ENCODE measurements around the gene CAMTA2. TPM values are rescaled to one million over a fixed set of nuclear protein-coding genes. Genes with fewer than 3 reads are reported as not detected.

The CAMTA2 gene
- total and polyA plus RNA-seq, 2 donors = 2.8 to 51.5 TPM

GRCh38 chr17:4972752-4973151 is 14.7 kb downstream of the CAMTA2 start:
- Histone ChIP-seq H3K4me3 (ENCODE audit: low read length in 2 of 2) (no peak overlapping the region), H3K27ac (ENCODE audit: low read depth in 1 of 2, low read length in 1 of 2) (no peak overlapping the region), H3K9me3 (ENCODE audit: control insufficient read depth in 2 of 2, insufficient read depth in 1 of 2, low read length in 1 of 2) (peaks cover 0 to 5% of the 10 kb centered on the region in 2 donors), H3K36me3 (ENCODE audit: control insufficient read depth in 2 of 2, insufficient read depth in 2 of 2, low read length in 1 of 2) (peaks cover 42 to 67% of the 10 kb centered on the region in 2 donors), H3K4me1 (ENCODE audit: control insufficient read depth in 2 of 2, insufficient read depth in 2 of 2, low read length in 2 of 2) (peaks cover 6 to 40% of the 10 kb centered on the region in 2 donors), H3K27me3 (ENCODE audit: control insufficient read depth in 2 of 2, insufficient read depth in 1 of 2, low read length in 1 of 2) (no peaks in the 10 kb centered on the region)
- DNase-seq (ENCODE audit: low read depth in 6 of 9, low spot score in 9 of 9) = no peak
- WGBS = 96% methylated on average over 12 of the region's 12 CpGs

- Histone ChIP-seq H3K4me3 (ENCODE audit: low read length in 2 of 2) (no peak overlapping the region), H3K4me1 (ENCODE audit: control insufficient read depth in 2 of 2, insufficient read depth in 2 of 2, low read length in 2 of 2) (peaks cover 6 to 40% of the 10 kb centered on the region in 2 donors), H3K36me3 (ENCODE audit: control insufficient read depth in 2 of 2, insufficient read depth in 2 of 2, low read length in 1 of 2) (peaks cover 38 to 62% of the 10 kb centered on the region in 2 donors), H3K9me3 (ENCODE audit: control insufficient read depth in 2 of 2, insufficient read depth in 1 of 2, low read length in 1 of 2) (peaks cover 0 to 5% of the 10 kb centered on the region in 2 donors), H3K27ac (ENCODE audit: low read depth in 1 of 2, low read length in 1 of 2) (no peak overlapping the region), H3K27me3 (ENCODE audit: control insufficient read depth in 2 of 2, insufficient read depth in 1 of 2, low read length in 1 of 2) (no peaks in the 10 kb centered on the region)
- WGBS = 97% methylated on average over 12 of the region's 12 CpGs
- DNase-seq (ENCODE audit: low read depth in 6 of 9, low spot score in 9 of 9) = no peak
These were observed 15.2 kb downstream of the CAMTA2 start for GRCh38 chr17:4972322-4972721.

GRCh38 chr17:4971826-4972225 is 15.6 kb downstream of the CAMTA2 start:
- H3K27ac ChIP-seq (ENCODE audit: low read depth in 1 of 2, low read length in 1 of 2) = no peak overlapping the region
- WGBS = 97% methylated on average over 6 of the region's 6 CpGs
- H3K4me1 ChIP-seq (ENCODE audit: control insufficient read depth in 2 of 2, insufficient read depth in 2 of 2, low read length in 2 of 2) = peaks cover 6 to 40% of the 10 kb centered on the region in 2 donors

GRCh38 chr17:4970273-4970672 is 17.2 kb downstream of the CAMTA2 start:
- Histone ChIP-seq H3K27me3 (ENCODE audit: control insufficient read depth in 2 of 2, insufficient read depth in 1 of 2, low read length in 1 of 2) (no peaks in the 10 kb centered on the region), H3K36me3 (ENCODE audit: control insufficient read depth in 2 of 2, insufficient read depth in 2 of 2, low read length in 1 of 2) (peaks cover 31 to 55% of the 10 kb centered on the region in 2 donors), H3K27ac (ENCODE audit: low read depth in 1 of 2, low read length in 1 of 2) (no peak overlapping the region), H3K4me3 (ENCODE audit: low read length in 2 of 2) (no peak overlapping the region), H3K4me1 (ENCODE audit: control insufficient read depth in 2 of 2, insufficient read depth in 2 of 2, low read length in 2 of 2) (peaks cover 11 to 41% of the 10 kb centered on the region in 2 donors), H3K9me3 (ENCODE audit: control insufficient read depth in 2 of 2, insufficient read depth in 1 of 2, low read length in 1 of 2) (peaks cover 0 to 5% of the 10 kb centered on the region in 2 donors)
- no peak for DNase-seq (ENCODE audit: low read depth in 6 of 9, low spot score in 9 of 9)
- WGBS = 97% methylated on average over 8 of the region's 8 CpGs

More at GRCh38 chr17:4971826-4972225, 15.6 kb downstream of the CAMTA2 start:
- H3K4me3 ChIP-seq (ENCODE audit: low read length in 2 of 2) = no peak overlapping the region
- H3K27me3 ChIP-seq (ENCODE audit: control insufficient read depth in 2 of 2, insufficient read depth in 1 of 2, low read length in 1 of 2) = no peaks in the 10 kb centered on the region
- H3K9me3 ChIP-seq (ENCODE audit: control insufficient read depth in 2 of 2, insufficient read depth in 1 of 2, low read length in 1 of 2) = peaks cover 0 to 5% of the 10 kb centered on the region in 2 donors
- DNase-seq (ENCODE audit: low read depth in 6 of 9, low spot score in 9 of 9) = no peak
- peaks cover 33 to 57% of the 10 kb centered on the region in 2 donors for H3K36me3 ChIP-seq (ENCODE audit: control insufficient read depth in 2 of 2, insufficient read depth in 2 of 2, low read length in 1 of 2)

- Histone ChIP-seq H3K4me3 (ENCODE audit: low read length in 2 of 2) (no peak overlapping the region), H3K27ac (ENCODE audit: low read depth in 1 of 2, low read length in 1 of 2) (peak overlapping the region in 1 of 2 donors; percentile 17), H3K9me3 (ENCODE audit: control insufficient read depth in 2 of 2, insufficient read depth in 1 of 2, low read length in 1 of 2) (peaks cover 0 to 5% of the 10 kb centered on the region in 2 donors), H3K4me1 (ENCODE audit: control insufficient read depth in 2 of 2, insufficient read depth in 2 of 2, low read length in 2 of 2) (peaks cover 11 to 35% of the 10 kb centered on the region in 2 donors), H3K36me3 (ENCODE audit: control insufficient read depth in 2 of 2, insufficient read depth in 2 of 2, low read length in 1 of 2) (peaks cover 31 to 51% of the 10 kb centered on the region in 2 donors), H3K27me3 (ENCODE audit: control insufficient read depth in 2 of 2, insufficient read depth in 1 of 2, low read length in 1 of 2) (no peaks in the 10 kb centered on the region)
- WGBS = 96% methylated on average over 16 of the region's 16 CpGs
- DNase-seq (ENCODE audit: low read depth in 6 of 9, low spot score in 9 of 9) = no peak
These were observed 17.8 kb downstream of the CAMTA2 start for GRCh38 chr17:4969551-4970173.

- Histone ChIP-seq H3K27me3 (ENCODE audit: control insufficient read depth in 2 of 2, insufficient read depth in 1 of 2, low read length in 1 of 2) (no peaks in the 10 kb centered on the region), H3K4me1 (ENCODE audit: control insufficient read depth in 2 of 2, insufficient read depth in 2 of 2, low read length in 2 of 2) (peaks cover 11 to 33% of the 10 kb centered on the region in 2 donors), H3K27ac (ENCODE audit: low read depth in 1 of 2, low read length in 1 of 2) (peak overlapping the region; percentile 47 to 97), H3K36me3 (ENCODE audit: control insufficient read depth in 2 of 2, insufficient read depth in 2 of 2, low read length in 1 of 2) (peaks cover 27 to 48% of the 10 kb centered on the region in 2 donors), H3K4me3 (ENCODE audit: low read length in 2 of 2) (peak overlapping the region in 1 of 2 donors; percentile 92), H3K9me3 (ENCODE audit: control insufficient read depth in 2 of 2, insufficient read depth in 1 of 2, low read length in 1 of 2) (peaks cover 0 to 5% of the 10 kb centered on the region in 2 donors)
- WGBS = 98% methylated on average over 15 of the region's 15 CpGs
- no peak for DNase-seq (ENCODE audit: low read depth in 6 of 9, low spot score in 9 of 9)
These were observed 18.4 kb downstream of the CAMTA2 start for GRCh38 chr17:4969047-4969550.

- DNase-seq (ENCODE audit: low read depth in 6 of 9, low spot score in 9 of 9) = no peak
- H3K4me1 ChIP-seq (ENCODE audit: control insufficient read depth in 2 of 2, insufficient read depth in 2 of 2, low read length in 2 of 2) = peaks cover 11 to 33% of the 10 kb centered on the region in 2 donors
These were observed 18.9 kb downstream of the CAMTA2 start for GRCh38 chr17:4968486-4969046.

GRCh38 chr17:4967539-4968485 is 19.7 kb downstream of the CAMTA2 start, which contains the start of gene SPAG7:
Gene SPAG7, minus strand, starts transcription at chr17:4967817. Its CDS starts 13 bp downstream, at chr17:4967804.
- peaks cover 0 to 5% of the 10 kb centered on the region in 2 donors for H3K9me3 ChIP-seq (ENCODE audit: control insufficient read depth in 2 of 2, insufficient read depth in 1 of 2, low read length in 1 of 2)
- H3K4me1 ChIP-seq (ENCODE audit: control insufficient read depth in 2 of 2, insufficient read depth in 2 of 2, low read length in 2 of 2) = peaks cover 11 to 33% of the 10 kb centered on the region in 2 donors
- H3K27me3 ChIP-seq (ENCODE audit: control insufficient read depth in 2 of 2, insufficient read depth in 1 of 2, low read length in 1 of 2) = no peaks in the 10 kb centered on the region
- peak; percentile 92 to 98 (median 96) for DNase-seq (ENCODE audit: low read depth in 6 of 9, low spot score in 9 of 9)
- WGBS = 1% methylated on average over 66 of the region's 66 CpGs
- peak within 1 kb of the TSS; percentile 66 to 92 for H3K4me3 ChIP-seq (ENCODE audit: low read length in 2 of 2)
- H3K36me3 ChIP-seq (ENCODE audit: control insufficient read depth in 2 of 2, insufficient read depth in 2 of 2, low read length in 1 of 2) = peaks cover 18 to 39% of the 10 kb centered on the region in 2 donors
- H3K27ac ChIP-seq (ENCODE audit: low read depth in 1 of 2, low read length in 1 of 2) = peak within 1 kb of the TSS; percentile 87 to 97

More at GRCh38 chr17:4968486-4969046, 18.9 kb downstream of the CAMTA2 start:
- Histone ChIP-seq H3K36me3 (ENCODE audit: control insufficient read depth in 2 of 2, insufficient read depth in 2 of 2, low read length in 1 of 2) (peaks cover 22 to 43% of the 10 kb centered on the region in 2 donors), H3K27me3 (ENCODE audit: control insufficient read depth in 2 of 2, insufficient read depth in 1 of 2, low read length in 1 of 2) (no peaks in the 10 kb centered on the region), H3K27ac (ENCODE audit: low read depth in 1 of 2, low read length in 1 of 2) (peak overlapping the region; percentile 87 to 97), H3K4me3 (ENCODE audit: low read length in 2 of 2) (peak overlapping the region; percentile 66 to 92), H3K9me3 (ENCODE audit: control insufficient read depth in 2 of 2, insufficient read depth in 1 of 2, low read length in 1 of 2) (peaks cover 0 to 5% of the 10 kb centered on the region in 2 donors)
- WGBS = 63% methylated on average over 23 of the region's 23 CpGs

Data from thymus (tissue), 11 donors.